Measurements from ENCODE around the gene CNIH2. TPM values are rescaled to one million over a fixed set of nuclear protein-coding genes. Genes with fewer than 3 reads are reported as not detected.

Gene CNIH2
- total RNA-seq, 1 donor from 2014 or later = 5.0 TPM

DNA sequence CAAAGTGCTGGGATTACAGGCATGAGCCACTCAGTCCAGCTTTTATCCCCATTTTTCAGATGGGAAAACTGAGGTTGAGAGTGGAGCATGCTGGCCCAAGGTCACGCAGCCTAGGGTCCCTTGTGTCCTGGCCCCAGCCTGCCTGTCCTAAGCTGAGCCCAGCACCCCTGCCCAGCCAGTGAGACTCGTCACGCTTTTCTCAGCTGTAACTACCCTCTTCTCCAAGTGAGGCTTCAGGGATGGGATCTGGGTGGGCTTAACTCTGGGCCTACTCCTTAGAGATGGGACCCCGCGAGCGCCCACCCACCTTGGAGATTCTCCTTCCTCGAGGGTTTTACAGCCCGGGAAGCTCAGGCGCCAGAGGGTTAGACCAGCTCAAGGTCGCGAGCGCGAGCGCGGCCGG lies 13.3 kb downstream of the CNIH2 start:
- TF ChIP-seq, protein P1, sequence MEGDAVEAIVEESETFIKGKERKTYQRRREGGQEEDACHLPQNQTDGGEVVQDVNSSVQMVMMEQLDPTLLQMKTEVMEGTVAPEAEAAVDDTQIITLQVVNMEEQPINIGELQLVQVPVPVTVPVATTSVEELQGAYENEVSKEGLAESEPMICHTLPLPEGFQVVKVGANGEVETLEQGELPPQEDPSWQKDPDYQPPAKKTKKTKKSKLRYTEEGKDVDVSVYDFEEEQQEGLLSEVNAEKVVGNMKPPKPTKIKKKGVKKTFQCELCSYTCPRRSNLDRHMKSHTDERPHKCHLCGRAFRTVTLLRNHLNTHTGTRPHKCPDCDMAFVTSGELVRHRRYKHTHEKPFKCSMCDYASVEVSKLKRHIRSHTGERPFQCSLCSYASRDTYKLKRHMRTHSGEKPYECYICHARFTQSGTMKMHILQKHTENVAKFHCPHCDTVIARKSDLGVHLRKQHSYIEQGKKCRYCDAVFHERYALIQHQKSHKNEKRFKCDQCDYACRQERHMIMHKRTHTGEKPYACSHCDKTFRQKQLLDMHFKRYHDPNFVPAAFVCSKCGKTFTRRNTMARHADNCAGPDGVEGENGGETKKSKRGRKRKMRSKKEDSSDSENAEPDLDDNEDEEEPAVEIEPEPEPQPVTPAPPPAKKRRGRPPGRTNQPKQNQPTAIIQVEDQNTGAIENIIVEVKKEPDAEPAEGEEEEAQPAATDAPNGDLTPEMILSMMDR (IDR thresholded peaks at IDR 0.05) = no peak
- DNase-seq (ENCODE audit: extremely low spot score, unreplicated experiment) = no peak
- Mint-ChIP-seq H3K27me3 (ENCODE audit: unreplicated experiment) (peaks cover 17% of the 10 kb centered on the region), H3K27ac (ENCODE audit: unreplicated experiment) (no peak overlapping the region), H3K36me3 (ENCODE audit: unreplicated experiment) (no peaks in the 10 kb centered on the region), H3K4me1 (ENCODE audit: unreplicated experiment) (peaks cover 34% of the 10 kb centered on the region), H3K4me3 (ENCODE audit: unreplicated experiment) (peak overlapping the region; percentile 63), H3K9me3 (ENCODE audit: unreplicated experiment) (no peaks in the 10 kb centered on the region)

DNA sequence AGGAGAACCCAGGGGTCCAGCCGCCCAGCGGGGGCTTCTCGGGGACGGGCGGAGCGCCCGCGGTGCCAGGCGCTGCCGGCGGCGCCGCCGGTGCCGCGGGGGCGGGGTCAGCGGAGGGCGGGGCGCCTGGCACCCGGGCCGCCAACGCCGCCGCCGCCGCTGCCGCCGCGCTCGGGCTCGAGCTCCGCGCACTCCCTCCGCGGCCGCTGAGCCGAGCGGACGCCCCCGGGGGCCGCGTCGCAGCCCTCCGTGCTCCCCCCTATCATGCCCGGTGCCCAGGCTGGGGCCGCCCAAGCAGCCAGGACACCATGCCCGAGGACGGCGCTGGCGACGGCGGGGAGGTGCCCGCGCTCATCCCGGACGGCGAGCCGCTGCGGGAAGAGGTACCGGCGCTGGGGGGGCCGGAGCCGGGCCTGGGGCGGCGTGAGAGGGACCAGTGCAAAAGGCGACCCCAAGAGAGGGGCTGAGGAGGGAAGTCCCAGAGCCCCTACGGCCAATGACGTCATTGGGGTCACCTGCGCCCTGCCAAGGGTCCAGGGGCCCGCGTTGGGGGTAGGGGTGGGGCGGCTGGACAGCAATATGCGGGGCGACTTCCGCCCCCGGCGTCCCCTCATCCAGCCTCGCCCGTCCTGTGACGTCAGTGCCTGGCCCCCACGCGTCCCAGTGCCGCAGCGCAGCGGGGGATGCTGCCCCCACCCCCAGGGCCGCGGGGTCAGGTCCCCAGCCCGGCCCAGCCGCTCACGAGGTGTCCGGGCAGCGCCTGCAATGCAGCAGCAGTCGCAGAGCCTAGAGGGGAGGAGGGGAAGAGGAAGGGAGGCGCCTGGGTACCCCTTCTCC lies 13.9 kb downstream of the CNIH2 start, which contains the start of gene TMEM151A:
Gene TMEM151A, plus strand, starts transcription at position 189 of the 837 bp plus-strand sequence. Its CDS starts 120 bp downstream, at position 309.
- Mint-ChIP-seq H3K27ac (ENCODE audit: unreplicated experiment) (no peak within 1 kb of the TSS), H3K9me3 (ENCODE audit: unreplicated experiment) (no peaks in the 10 kb centered on the region), H3K4me1 (ENCODE audit: unreplicated experiment) (peaks cover 31% of the 10 kb centered on the region), H3K4me3 (ENCODE audit: unreplicated experiment) (peak within 1 kb of the TSS; percentile 63), H3K36me3 (ENCODE audit: unreplicated experiment) (no peaks in the 10 kb centered on the region), H3K27me3 (ENCODE audit: unreplicated experiment) (peaks cover 19% of the 10 kb centered on the region)
- no peak for DNase-seq (ENCODE audit: extremely low spot score, unreplicated experiment)
- TF ChIP-seq, protein P1 (IDR thresholded peaks at IDR 0.05) = no peak

DNA sequence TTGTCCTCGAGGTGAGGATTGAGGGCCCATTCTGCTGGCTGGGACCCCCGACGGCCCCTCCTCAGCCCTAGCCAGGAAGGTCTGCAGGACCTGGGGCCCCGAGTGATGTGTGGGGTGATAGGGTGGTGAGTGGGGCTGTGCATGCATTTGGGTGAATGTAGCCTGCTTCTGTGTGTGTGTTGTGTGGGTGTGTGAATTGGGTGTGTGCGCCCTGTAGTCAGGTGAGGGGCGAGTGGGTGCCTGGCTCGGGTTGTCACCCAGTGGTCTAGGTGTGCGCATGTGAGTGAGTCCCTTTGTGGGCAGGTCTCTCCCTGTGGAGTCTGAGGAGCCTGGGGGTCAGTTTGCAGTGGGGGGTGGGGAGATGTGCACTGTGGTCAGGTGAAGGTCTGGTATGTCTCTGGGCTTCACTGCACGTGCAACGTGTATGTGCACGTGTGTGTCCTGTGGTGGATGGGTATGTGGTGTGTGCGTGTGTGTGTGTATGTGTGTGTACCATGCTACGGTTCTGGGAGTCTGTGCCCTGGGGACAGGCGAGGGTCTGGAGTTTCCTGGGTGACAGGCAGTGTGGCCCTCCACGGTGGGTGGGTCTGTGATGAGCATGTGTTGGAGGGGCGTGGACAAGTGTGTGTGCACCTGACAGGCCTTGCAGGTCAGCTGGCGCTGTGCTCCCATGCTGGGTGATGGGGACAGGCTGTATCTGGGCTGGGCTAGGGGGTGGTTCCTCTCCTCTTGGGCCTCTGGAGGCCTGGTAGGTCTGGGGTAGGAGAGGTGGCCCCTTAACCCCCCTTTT lies 14.8 kb downstream of the CNIH2 start:
- no peaks in the 10 kb centered on the region for H3K36me3 Mint-ChIP-seq (ENCODE audit: unreplicated experiment)
- peaks cover 24% of the 10 kb centered on the region for H3K4me1 Mint-ChIP-seq (ENCODE audit: unreplicated experiment)
- TF ChIP-seq, protein P1 (IDR thresholded peaks at IDR 0.05) = no peak
- H3K27me3 Mint-ChIP-seq (ENCODE audit: unreplicated experiment) = peaks cover 19% of the 10 kb centered on the region
- peak overlapping the region; percentile 48 for H3K4me3 Mint-ChIP-seq (ENCODE audit: unreplicated experiment)
- DNase-seq (ENCODE audit: extremely low spot score, unreplicated experiment) = no peak
- H3K27ac Mint-ChIP-seq (ENCODE audit: unreplicated experiment) = no peak overlapping the region
- H3K9me3 Mint-ChIP-seq (ENCODE audit: unreplicated experiment) = no peaks in the 10 kb centered on the region

DNA sequence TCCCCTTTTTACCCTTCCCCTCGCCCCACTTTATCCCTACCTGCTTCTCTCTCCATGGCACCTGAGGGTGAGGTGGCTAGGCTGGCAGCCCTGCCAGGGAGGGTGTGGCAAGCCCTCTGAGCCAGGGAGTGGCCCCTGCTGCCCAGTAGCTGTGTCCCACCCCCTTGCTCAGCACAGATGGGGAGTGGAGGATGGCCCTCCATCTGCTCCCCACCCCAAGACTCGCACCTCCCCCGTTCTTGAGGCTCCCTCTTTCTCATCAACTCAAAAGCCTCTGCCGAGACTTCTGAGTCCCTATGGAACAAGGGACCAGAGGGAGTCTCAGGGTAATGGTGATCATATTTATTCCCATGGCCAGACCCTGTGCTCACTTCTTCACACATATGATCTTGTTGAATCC lies 15.4 kb downstream of the CNIH2 start:
- no peak overlapping the region for H3K27ac Mint-ChIP-seq (ENCODE audit: unreplicated experiment)
- H3K27me3 Mint-ChIP-seq (ENCODE audit: unreplicated experiment) = peaks cover 19% of the 10 kb centered on the region
- H3K36me3 Mint-ChIP-seq (ENCODE audit: unreplicated experiment) = no peaks in the 10 kb centered on the region
- H3K9me3 Mint-ChIP-seq (ENCODE audit: unreplicated experiment) = no peaks in the 10 kb centered on the region
- peaks cover 20% of the 10 kb centered on the region for H3K4me1 Mint-ChIP-seq (ENCODE audit: unreplicated experiment)
- no peak for DNase-seq (ENCODE audit: extremely low spot score, unreplicated experiment)
- TF ChIP-seq, protein P1 (IDR thresholded peaks at IDR 0.05) = no peak
- no peak overlapping the region for H3K4me3 Mint-ChIP-seq (ENCODE audit: unreplicated experiment)
